ACHN (cell line): ENCODE measurements around the gene COPG1.

ENCODE experiments used
- DNase-seq: peaks from one replicate; pipeline ENCODE4 v3.0.0-alpha.2; 2015
- in situ Hi-C: cut with HindIII; loops from 2 replicates; pipeline ENCODE4 v1.10.0; 2017; ENCODE audit warnings: low sequenced_read_pairs, low pct_ligation_motif_present, low pct_unique_long_range_greater_than_20kb

Gene COPG1

GRCh38 chr3:129310111-129311011 lies 61.0 kb downstream of the COPG1 start:
- in situ Hi-C loops = no loop called here
- no peak for DNase-seq

- in situ Hi-C loops = no loop called here
- DNase-seq = no peak
Measured at GRCh38 chr3:129311054-129311902, 61.9 kb downstream of the COPG1 start.

- in situ Hi-C loops = no loop called here
- no peak for DNase-seq
Measured at GRCh38 chr3:129312021-129312639, 62.7 kb downstream of the COPG1 start.

- no peak for DNase-seq
Measured at GRCh38 chr3:129312671-129313414, 63.4 kb downstream of the COPG1 start.

GRCh38 chr3:129313415-129313664 lies 63.9 kb downstream of the COPG1 start:
- in situ Hi-C loops = no loop called here
- DNase-seq = no peak

More at GRCh38 chr3:129312671-129313414, 63.4 kb downstream of the COPG1 start:
- in situ Hi-C loops = no loop called here

GRCh38 chr3:129313665-129314385 lies 64.4 kb downstream of the COPG1 start:
- in situ Hi-C loops = no loop called here

GRCh38 chr3:129314386-129315222 lies 65.2 kb downstream of the COPG1 start:
- DNase-seq = peak; percentile 69
- in situ Hi-C loops = no loop called here

More at GRCh38 chr3:129313665-129314385, 64.4 kb downstream of the COPG1 start:
- peak; percentile 27 for DNase-seq

- in situ Hi-C loops = no loop called here
- peak; percentile 13 for DNase-seq
Measured at GRCh38 chr3:129315223-129315997, 66.0 kb downstream of the COPG1 start.

GRCh38 chr3:129315998-129316247 lies 66.5 kb downstream of the COPG1 start:
- in situ Hi-C loops = no loop called here
- no peak for DNase-seq

- DNase-seq = peak; percentile 80
- in situ Hi-C loops = no loop called here
Measured at GRCh38 chr3:129316248-129317013, 67.0 kb downstream of the COPG1 start.

GRCh38 chr3:129317014-129317771 lies 67.8 kb downstream of the COPG1 start:
- in situ Hi-C loops = no loop called here
- DNase-seq = no peak

- DNase-seq = no peak
- in situ Hi-C loops = no loop called here
Measured at GRCh38 chr3:129317848-129318247, 68.4 kb downstream of the COPG1 start.

- in situ Hi-C loops = no loop called here
- no peak for DNase-seq
Measured at GRCh38 chr3:129318921-129319320, 69.5 kb downstream of the COPG1 start.

- no peak for DNase-seq
- in situ Hi-C loops = no loop called here
Measured at GRCh38 chr3:129320261-129320660, 70.9 kb downstream of the COPG1 start.

- in situ Hi-C loops = no loop called here
- DNase-seq = no peak
Measured at GRCh38 chr3:129320825-129321487, 71.5 kb downstream of the COPG1 start.
